ENCODE data around the gene RAD51. TPM values are rescaled to one million over a fixed set of nuclear protein-coding genes. Genes with fewer than 3 reads are reported as not detected.
"Not testable (repeated sequence)": the region's sequence is repeated elsewhere in the genome, so short reads cannot be mapped to it uniquely, and the experiment has no call there.

RAD51 gene
- polyA plus RNA-seq, 3 donors = 0.28 to 0.61 TPM; not detected in 1

DNA sequence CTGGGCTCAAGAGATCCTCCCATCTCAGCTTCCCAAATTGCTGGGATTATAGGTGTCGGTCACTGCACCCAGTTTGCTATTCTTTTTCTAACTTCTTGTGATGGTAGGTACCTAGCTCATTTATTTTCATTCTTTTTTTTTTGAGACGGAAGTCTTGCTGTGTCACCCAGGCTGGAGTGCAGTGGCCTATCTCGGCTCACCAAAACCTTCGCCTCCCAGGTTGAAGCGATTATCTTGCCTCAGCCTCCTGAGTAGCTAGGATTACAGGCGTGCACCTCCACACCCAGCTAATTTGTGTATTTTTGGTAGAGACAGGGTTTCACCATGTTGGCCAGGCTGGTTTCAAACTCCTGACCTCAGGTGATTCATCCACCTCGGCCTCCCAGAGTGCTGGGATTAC lies 30.1 kb upstream of the RAD51 start:
- Histone ChIP-seq H4K20me1 (ENCODE audit: insufficient read depth, low read length) (no peaks in the 10 kb centered on the region), H2AFZ (ENCODE audit: insufficient read depth, low read depth, low read length, poor library complexity, severe bottlenecking) (no peak overlapping the region), H3K79me2 (ENCODE audit: insufficient read depth, low read length) (no peaks in the 10 kb centered on the region), H3K27ac (ENCODE audit: low read depth in 1 of 2, low read length in 2 of 2) (no peak overlapping the region), H3K4me1 (ENCODE audit: control insufficient read depth in 1 of 2, insufficient read depth in 2 of 2, low read length in 2 of 2) (no peaks in the 10 kb centered on the region), H3K9ac (ENCODE audit: insufficient read depth, low read length, poor library complexity, severe bottlenecking) (no peak overlapping the region), H3K9me3 (replicated peaks in 1 of 2; ENCODE audit: control insufficient read depth in 1 of 2, insufficient read depth in 1 of 2, low read length in 2 of 2) (no peaks in the 10 kb centered on the region), H3K4me2 (replicated peaks; ENCODE audit: extremely low read depth, low read length, poor library complexity, severe bottlenecking) (no peak overlapping the region), H3K27me3 (ENCODE audit: control insufficient read depth in 2 of 2, insufficient read depth in 2 of 2, low read length in 2 of 2) (no peaks in the 10 kb centered on the region), H3K4me3 (replicated peaks in 1 of 3; ENCODE audit: low read depth in 2 of 3, low read length in 3 of 3) (no peak overlapping the region), H3K36me3 (replicated peaks in 1 of 2; ENCODE audit: control insufficient read depth in 1 of 2, insufficient read depth in 2 of 2, low read length in 2 of 2) (peaks cover 24 to 47% of the 10 kb centered on the region in 2 donors)
- H3K4me1 Mint-ChIP-seq = no peaks in the 10 kb centered on the region
- H3K4me3 Mint-ChIP-seq = no peak overlapping the region
- TF ChIP-seq, protein P1, sequence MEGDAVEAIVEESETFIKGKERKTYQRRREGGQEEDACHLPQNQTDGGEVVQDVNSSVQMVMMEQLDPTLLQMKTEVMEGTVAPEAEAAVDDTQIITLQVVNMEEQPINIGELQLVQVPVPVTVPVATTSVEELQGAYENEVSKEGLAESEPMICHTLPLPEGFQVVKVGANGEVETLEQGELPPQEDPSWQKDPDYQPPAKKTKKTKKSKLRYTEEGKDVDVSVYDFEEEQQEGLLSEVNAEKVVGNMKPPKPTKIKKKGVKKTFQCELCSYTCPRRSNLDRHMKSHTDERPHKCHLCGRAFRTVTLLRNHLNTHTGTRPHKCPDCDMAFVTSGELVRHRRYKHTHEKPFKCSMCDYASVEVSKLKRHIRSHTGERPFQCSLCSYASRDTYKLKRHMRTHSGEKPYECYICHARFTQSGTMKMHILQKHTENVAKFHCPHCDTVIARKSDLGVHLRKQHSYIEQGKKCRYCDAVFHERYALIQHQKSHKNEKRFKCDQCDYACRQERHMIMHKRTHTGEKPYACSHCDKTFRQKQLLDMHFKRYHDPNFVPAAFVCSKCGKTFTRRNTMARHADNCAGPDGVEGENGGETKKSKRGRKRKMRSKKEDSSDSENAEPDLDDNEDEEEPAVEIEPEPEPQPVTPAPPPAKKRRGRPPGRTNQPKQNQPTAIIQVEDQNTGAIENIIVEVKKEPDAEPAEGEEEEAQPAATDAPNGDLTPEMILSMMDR (IDR thresholded peaks at IDR 0.05) = no peak
- 95% methylated on average over 4 of the region's 7 CpGs for WGBS (ENCODE audit: insufficient coverage)
- intact Hi-C loops (cut with micrococcal nuclease) = no loop called here
- H3K27me3 Mint-ChIP-seq (ENCODE audit: low read depth in 3 of 3) = no peaks in the 10 kb centered on the region
- peaks cover 0 to 3% (median 0%) of the 10 kb centered on the region in 7 donors for H3K9me3 Mint-ChIP-seq
- DNase-seq = no peak
- peaks cover 28 to 52% of the 10 kb centered on the region in 2 donors for H3K36me3 Mint-ChIP-seq
- no peak overlapping the region for H3K27ac Mint-ChIP-seq

DNA sequence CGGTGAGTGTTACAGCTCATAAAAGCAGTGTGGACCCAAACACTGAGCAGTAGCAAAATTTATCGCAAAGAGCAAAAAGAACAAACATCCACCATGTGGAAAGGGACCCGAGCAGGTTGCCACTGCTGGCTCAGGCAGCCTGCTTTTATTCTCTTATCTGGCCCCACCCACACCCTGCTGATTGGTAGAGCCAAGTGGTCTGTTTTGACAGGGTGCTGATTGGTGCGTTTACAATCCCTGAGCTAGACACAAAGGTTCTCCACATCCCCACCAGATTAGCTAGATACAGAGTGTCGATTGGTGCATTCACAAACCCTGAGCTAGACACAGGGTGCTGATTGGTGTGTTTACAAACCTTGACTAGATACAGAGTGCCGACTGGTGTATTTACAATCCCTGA lies 18.7 kb upstream of the RAD51 start:
- not testable (repeated sequence) for H3K4me1 ChIP-seq (ENCODE audit: control insufficient read depth in 1 of 2, insufficient read depth in 2 of 2, low read length in 2 of 2); H4K20me1 ChIP-seq (ENCODE audit: insufficient read depth, low read length); H3K79me2 ChIP-seq (ENCODE audit: insufficient read depth, low read length); H3K4me1 Mint-ChIP-seq; H3K27ac Mint-ChIP-seq; H3K4me3 Mint-ChIP-seq; H2AFZ ChIP-seq (ENCODE audit: insufficient read depth, low read depth, low read length, poor library complexity, severe bottlenecking); H3K4me3 ChIP-seq (replicated peaks in 1 of 3; ENCODE audit: low read depth in 2 of 3, low read length in 3 of 3); DNase-seq; H3K4me2 ChIP-seq (replicated peaks; ENCODE audit: extremely low read depth, low read length, poor library complexity, severe bottlenecking); H3K27me3 Mint-ChIP-seq (ENCODE audit: low read depth in 3 of 3); H3K27me3 ChIP-seq (ENCODE audit: control insufficient read depth in 2 of 2, insufficient read depth in 2 of 2, low read length in 2 of 2); H3K9me3 Mint-ChIP-seq; H3K27ac ChIP-seq (ENCODE audit: low read depth in 1 of 2, low read length in 2 of 2); H3K36me3 ChIP-seq (replicated peaks in 1 of 2; ENCODE audit: control insufficient read depth in 1 of 2, insufficient read depth in 2 of 2, low read length in 2 of 2); H3K36me3 Mint-ChIP-seq; H3K9ac ChIP-seq (ENCODE audit: insufficient read depth, low read length, poor library complexity, severe bottlenecking); H3K9me3 ChIP-seq (replicated peaks in 1 of 2; ENCODE audit: control insufficient read depth in 1 of 2, insufficient read depth in 1 of 2, low read length in 2 of 2)
- WGBS (ENCODE audit: insufficient coverage) = no CpG with 5 or more reads among the region's 6 CpGs
- intact Hi-C loops (cut with micrococcal nuclease) = loop anchor here in 1 of 2 donors (5.0 kb wide), 1 partner anchor 106 kb away; no protein-coding TSS in a partner anchor

DNA sequence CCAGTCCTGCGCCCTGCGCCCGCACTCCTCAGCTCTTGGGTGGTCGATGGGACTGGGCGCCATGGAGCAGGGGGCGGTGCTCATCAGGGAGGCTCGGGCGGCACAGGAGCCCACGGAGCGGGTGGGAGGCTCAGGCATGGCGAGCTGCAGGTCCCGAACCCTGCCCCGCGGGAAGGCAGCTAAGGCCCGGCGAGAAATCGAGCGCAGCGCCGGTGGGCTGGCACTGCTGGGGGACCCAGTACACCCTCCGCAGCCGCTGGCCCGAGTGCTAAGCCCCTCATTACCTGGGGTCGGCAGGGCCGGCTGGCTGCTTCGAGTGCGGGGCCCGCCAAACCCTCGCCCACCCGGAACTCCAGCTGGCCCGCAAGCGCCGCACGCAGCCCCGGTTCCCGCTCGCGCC lies 18.1 kb upstream of the RAD51 start:
- not testable (repeated sequence) for H3K4me3 Mint-ChIP-seq; DNase-seq; H3K9me3 Mint-ChIP-seq; H3K36me3 Mint-ChIP-seq; H3K27me3 Mint-ChIP-seq (ENCODE audit: low read depth in 3 of 3); H3K27me3 ChIP-seq (ENCODE audit: control insufficient read depth in 2 of 2, insufficient read depth in 2 of 2, low read length in 2 of 2); H3K4me1 ChIP-seq (ENCODE audit: control insufficient read depth in 1 of 2, insufficient read depth in 2 of 2, low read length in 2 of 2); H3K4me1 Mint-ChIP-seq; H3K27ac ChIP-seq (ENCODE audit: low read depth in 1 of 2, low read length in 2 of 2); H2AFZ ChIP-seq (ENCODE audit: insufficient read depth, low read depth, low read length, poor library complexity, severe bottlenecking); H3K4me2 ChIP-seq (replicated peaks; ENCODE audit: extremely low read depth, low read length, poor library complexity, severe bottlenecking); H3K9ac ChIP-seq (ENCODE audit: insufficient read depth, low read length, poor library complexity, severe bottlenecking); H3K9me3 ChIP-seq (replicated peaks in 1 of 2; ENCODE audit: control insufficient read depth in 1 of 2, insufficient read depth in 1 of 2, low read length in 2 of 2); H3K27ac Mint-ChIP-seq; H3K36me3 ChIP-seq (replicated peaks in 1 of 2; ENCODE audit: control insufficient read depth in 1 of 2, insufficient read depth in 2 of 2, low read length in 2 of 2); H3K79me2 ChIP-seq (ENCODE audit: insufficient read depth, low read length); H3K4me3 ChIP-seq (replicated peaks in 1 of 3; ENCODE audit: low read depth in 2 of 3, low read length in 3 of 3); H4K20me1 ChIP-seq (ENCODE audit: insufficient read depth, low read length)
- WGBS (ENCODE audit: insufficient coverage) = 94% methylated on average over 22 of the region's 38 CpGs
- intact Hi-C loops (cut with micrococcal nuclease) = loop anchor here in 1 of 2 donors (5.0 kb wide), 1 partner anchor 105 kb away; no protein-coding TSS in a partner anchor

Data from CD14-positive monocyte (primary cell).